PFSK-1 (cell line): ENCODE data around the gene IL6ST.

Experiments used
- POLR2AphosphoS5 ChIP-seq: IDR thresholded peaks from 2 replicates; pipeline ENCODE4 v1.6.1; 2012; ENCODE audit warnings: low read depth, mild to moderate bottlenecking, control low read depth, low read length, moderate library complexity
- SIN3A ChIP-seq: IDR thresholded peaks from 2 replicates; pipeline ENCODE4 v1.6.1; 2012; ENCODE audit warnings: mild to moderate bottlenecking, low read length, moderate library complexity, borderline replicate concordance; ENCODE audit not compliant: insufficient read depth
- TAF1 ChIP-seq: IDR thresholded peaks from 2 replicates; pipeline ENCODE4 v1.6.1; 2012; ENCODE audit warnings: low read length, control low read depth, borderline replicate concordance; ENCODE audit not compliant: insufficient read depth
- TF ChIP-seq, protein P1 (sequence below), 2 experiments: IDR thresholded peaks; 2 replicates each; pipeline versions ENCODE4 v1.6.1 to v1.8.0; 2011 to 2012; ENCODE audit warnings: low read depth in 2 of 2, low read length in 2 of 2, control low read depth in 1 of 2, inconsistent platforms in 1 of 2, mild to moderate bottlenecking in 1 of 2, moderate library complexity in 1 of 2; ENCODE audit not compliant: insufficient read depth in 1 of 2

DNA sequence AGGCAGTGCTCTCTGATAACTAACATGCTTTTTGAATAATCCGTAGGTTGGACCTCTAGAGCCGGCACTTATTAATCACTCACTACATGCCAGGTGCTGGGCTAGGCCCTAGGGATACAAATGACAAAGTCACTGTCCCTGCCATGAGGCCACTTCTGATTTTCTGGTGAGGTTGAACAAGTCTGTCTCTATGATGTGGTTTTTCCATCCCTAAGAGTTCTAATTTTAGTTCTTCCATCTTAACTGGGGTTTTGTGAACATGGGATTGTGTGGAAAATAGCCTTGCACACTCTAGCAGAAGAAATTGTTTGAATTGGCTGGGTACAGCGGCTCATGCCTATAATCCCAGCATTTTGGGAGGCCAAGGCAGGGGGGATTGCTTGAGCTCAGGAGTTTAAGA lies 79.0 kb downstream of the IL6ST start:
- TF ChIP-seq SIN3A (no peak), POLR2AphosphoS5 (no peak), TAF1 (no peak)
- TF ChIP-seq, protein P1, sequence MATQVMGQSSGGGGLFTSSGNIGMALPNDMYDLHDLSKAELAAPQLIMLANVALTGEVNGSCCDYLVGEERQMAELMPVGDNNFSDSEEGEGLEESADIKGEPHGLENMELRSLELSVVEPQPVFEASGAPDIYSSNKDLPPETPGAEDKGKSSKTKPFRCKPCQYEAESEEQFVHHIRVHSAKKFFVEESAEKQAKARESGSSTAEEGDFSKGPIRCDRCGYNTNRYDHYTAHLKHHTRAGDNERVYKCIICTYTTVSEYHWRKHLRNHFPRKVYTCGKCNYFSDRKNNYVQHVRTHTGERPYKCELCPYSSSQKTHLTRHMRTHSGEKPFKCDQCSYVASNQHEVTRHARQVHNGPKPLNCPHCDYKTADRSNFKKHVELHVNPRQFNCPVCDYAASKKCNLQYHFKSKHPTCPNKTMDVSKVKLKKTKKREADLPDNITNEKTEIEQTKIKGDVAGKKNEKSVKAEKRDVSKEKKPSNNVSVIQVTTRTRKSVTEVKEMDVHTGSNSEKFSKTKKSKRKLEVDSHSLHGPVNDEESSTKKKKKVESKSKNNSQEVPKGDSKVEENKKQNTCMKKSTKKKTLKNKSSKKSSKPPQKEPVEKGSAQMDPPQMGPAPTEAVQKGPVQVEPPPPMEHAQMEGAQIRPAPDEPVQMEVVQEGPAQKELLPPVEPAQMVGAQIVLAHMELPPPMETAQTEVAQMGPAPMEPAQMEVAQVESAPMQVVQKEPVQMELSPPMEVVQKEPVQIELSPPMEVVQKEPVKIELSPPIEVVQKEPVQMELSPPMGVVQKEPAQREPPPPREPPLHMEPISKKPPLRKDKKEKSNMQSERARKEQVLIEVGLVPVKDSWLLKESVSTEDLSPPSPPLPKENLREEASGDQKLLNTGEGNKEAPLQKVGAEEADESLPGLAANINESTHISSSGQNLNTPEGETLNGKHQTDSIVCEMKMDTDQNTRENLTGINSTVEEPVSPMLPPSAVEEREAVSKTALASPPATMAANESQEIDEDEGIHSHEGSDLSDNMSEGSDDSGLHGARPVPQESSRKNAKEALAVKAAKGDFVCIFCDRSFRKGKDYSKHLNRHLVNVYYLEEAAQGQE (IDR thresholded peaks at IDR 0.05; ENCODE audit: insufficient read depth in 1 of 2, low read depth in 2 of 2, low read length in 2 of 2) = no peak
